Cardiac muscle cell (in vitro differentiated cells and primary cell): ENCODE measurements around the gene MARS1. TPM values are rescaled to one million over a fixed set of nuclear protein-coding genes. Genes with fewer than 3 reads are reported as not detected.

Experiments
- DNase-seq, 2 donors: peaks; one replicate each; pipeline versions ENCODE4 v3.0.0 to v3.0.0-alpha.2; 2010 to 2017; ENCODE audit warnings: low read depth in 1 of 2, low spot score in 1 of 2
- H3K27ac ChIP-seq: fragments of 200-600 bp; sonication (generic); 2 replicates; pipeline ENCODE4 v1.5.1; 2016
- H3K27me3 ChIP-seq: fragments of 200-600 bp; sonication (generic); 2 replicates; pipeline ENCODE4 v1.6.0; 2016; ENCODE audit warnings: control low read depth
- H3K36me3 ChIP-seq: fragments of 200-600 bp; sonication (generic); 2 replicates; pipeline ENCODE4 v1.5.1; 2016; ENCODE audit warnings: control low read depth
- H3K4me1 ChIP-seq: fragments of 200-600 bp; sonication (generic); 2 replicates; pipeline ENCODE4 v1.8.1; 2017; ENCODE audit warnings: low read depth, mild to moderate bottlenecking, mixed run types
- H3K4me3 ChIP-seq: fragments of 200-600 bp; sonication (generic); 2 replicates; pipeline ENCODE4 v1.5.1; 2016; ENCODE audit warnings: mild to moderate bottlenecking
- H3K9me3 ChIP-seq: fragments of 200-600 bp; sonication (generic); 2 replicates; pipeline ENCODE4 v1.5.1; 2017; ENCODE audit warnings: low read depth, mild to moderate bottlenecking, control low read depth
- polyA plus RNA-seq: library from polyadenylated mRNA; unstranded; fragments of >200 nt; fragmentation: Nextera tagmentation; extraction: Ambion mirVana; gene quantifications from 2 replicates; pipeline ENCODE4 v1.2.1, GENCODE V29; 2016
- total RNA-seq: library from RNA; depleted of rRNA; stranded (reverse); fragments of >200 nt; gene quantifications from 2 replicates; pipeline ENCODE4 v1.2.3, GENCODE V29; 2016
- TF ChIP-seq, protein P1 (sequence below): IDR thresholded peaks from 2 replicates; pipeline ENCODE4 v1.5.1; 2012; ENCODE audit warnings: low read depth, mild to moderate bottlenecking, low read length

MARS1 gene
- total and polyA plus RNA-seq, 2 experiments from 2014 or later: 76.7 to 190 TPM

- DNase-seq: peak in 1 of 2 donors; percentile 73
These were observed 28.0 kb upstream of the MARS1 start, which contains the start of gene GLI1 for GRCh38 chr12:57459750-57460467. TSS of gene GLI1 (plus strand) at chr12:57459785. CDS start at chr12:57463692, 3,907 bp downstream.

GRCh38 chr12:57460468-57460784 lies 27.4 kb upstream of the MARS1 start:
- peaks cover 7% of the 10 kb centered on the region for H3K27me3 ChIP-seq
- TF ChIP-seq, protein P1, sequence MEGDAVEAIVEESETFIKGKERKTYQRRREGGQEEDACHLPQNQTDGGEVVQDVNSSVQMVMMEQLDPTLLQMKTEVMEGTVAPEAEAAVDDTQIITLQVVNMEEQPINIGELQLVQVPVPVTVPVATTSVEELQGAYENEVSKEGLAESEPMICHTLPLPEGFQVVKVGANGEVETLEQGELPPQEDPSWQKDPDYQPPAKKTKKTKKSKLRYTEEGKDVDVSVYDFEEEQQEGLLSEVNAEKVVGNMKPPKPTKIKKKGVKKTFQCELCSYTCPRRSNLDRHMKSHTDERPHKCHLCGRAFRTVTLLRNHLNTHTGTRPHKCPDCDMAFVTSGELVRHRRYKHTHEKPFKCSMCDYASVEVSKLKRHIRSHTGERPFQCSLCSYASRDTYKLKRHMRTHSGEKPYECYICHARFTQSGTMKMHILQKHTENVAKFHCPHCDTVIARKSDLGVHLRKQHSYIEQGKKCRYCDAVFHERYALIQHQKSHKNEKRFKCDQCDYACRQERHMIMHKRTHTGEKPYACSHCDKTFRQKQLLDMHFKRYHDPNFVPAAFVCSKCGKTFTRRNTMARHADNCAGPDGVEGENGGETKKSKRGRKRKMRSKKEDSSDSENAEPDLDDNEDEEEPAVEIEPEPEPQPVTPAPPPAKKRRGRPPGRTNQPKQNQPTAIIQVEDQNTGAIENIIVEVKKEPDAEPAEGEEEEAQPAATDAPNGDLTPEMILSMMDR: no peak
- no peak for DNase-seq
- H3K36me3 ChIP-seq: no peaks in the 10 kb centered on the region
- H3K4me3 ChIP-seq: peak overlapping the region; percentile 43
- H3K9me3 ChIP-seq: no peaks in the 10 kb centered on the region
- H3K27ac ChIP-seq: no peak overlapping the region
- H3K4me1 ChIP-seq: peaks cover 7% of the 10 kb centered on the region

More at GRCh38 chr12:57459750-57460467, 28.0 kb upstream of the MARS1 start, which contains the start of gene GLI1:
- peaks cover 7% of the 10 kb centered on the region for H3K27me3 ChIP-seq
- H3K4me1 ChIP-seq: peaks cover 12% of the 10 kb centered on the region
- no peaks in the 10 kb centered on the region for H3K9me3 ChIP-seq
- TF ChIP-seq, protein P1: no peak
- no peaks in the 10 kb centered on the region for H3K36me3 ChIP-seq
- H3K4me3 ChIP-seq: peak within 1 kb of the TSS; percentile 43
- H3K27ac ChIP-seq: no peak within 1 kb of the TSS

GRCh38 chr12:57460841-57461275 lies 27.0 kb upstream of the MARS1 start:
- TF ChIP-seq, protein P1: no peak
- peak in 1 of 2 donors; percentile 59 for DNase-seq
- peaks cover 7% of the 10 kb centered on the region for H3K27me3 ChIP-seq
- no peak overlapping the region for H3K27ac ChIP-seq
- H3K4me1 ChIP-seq: peaks cover 4% of the 10 kb centered on the region
- peak overlapping the region; percentile 46 for H3K4me3 ChIP-seq
- no peaks in the 10 kb centered on the region for H3K36me3 ChIP-seq
- no peaks in the 10 kb centered on the region for H3K9me3 ChIP-seq

DNA sequence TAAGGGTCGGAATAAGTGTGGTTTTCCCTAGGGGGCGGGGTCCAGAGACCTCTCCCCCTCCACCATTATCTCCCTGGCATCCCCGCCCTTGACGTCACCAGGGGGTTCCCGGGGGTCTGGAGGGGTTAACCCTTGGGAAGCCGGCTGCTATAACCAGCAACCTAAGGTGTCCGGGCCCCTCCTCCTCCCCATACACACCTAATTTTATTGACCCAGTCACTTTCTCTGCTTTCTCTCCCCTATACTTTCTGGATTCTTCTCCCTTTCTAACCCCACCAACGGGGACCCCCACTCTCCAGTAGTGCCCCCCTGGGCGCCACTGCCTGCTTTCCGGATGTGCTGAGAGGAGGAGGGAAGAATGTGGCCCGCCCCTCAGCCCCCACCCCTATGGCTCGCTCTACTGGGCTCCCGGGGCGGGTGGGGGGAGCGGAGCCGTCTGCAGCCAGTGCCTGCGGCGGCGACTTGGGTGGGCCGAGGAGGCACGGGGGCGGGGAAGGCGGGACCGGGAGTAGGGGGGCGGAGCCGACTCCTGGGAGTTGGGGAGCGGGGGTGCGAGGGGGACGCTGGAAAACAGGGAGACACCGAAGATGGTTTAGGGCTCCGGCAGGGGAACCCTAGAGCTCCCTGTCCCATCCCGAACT lies 26.5 kb upstream of the MARS1 start:
- peaks cover 7% of the 10 kb centered on the region for H3K27me3 ChIP-seq
- peaks cover 4% of the 10 kb centered on the region for H3K4me1 ChIP-seq
- H3K36me3 ChIP-seq: no peaks in the 10 kb centered on the region
- peak overlapping the region; percentile 46 for H3K4me3 ChIP-seq
- peak; percentile 49 to 71 for DNase-seq
- no peaks in the 10 kb centered on the region for H3K9me3 ChIP-seq
- no peak overlapping the region for H3K27ac ChIP-seq
- TF ChIP-seq, protein P1: no peak

DNA sequence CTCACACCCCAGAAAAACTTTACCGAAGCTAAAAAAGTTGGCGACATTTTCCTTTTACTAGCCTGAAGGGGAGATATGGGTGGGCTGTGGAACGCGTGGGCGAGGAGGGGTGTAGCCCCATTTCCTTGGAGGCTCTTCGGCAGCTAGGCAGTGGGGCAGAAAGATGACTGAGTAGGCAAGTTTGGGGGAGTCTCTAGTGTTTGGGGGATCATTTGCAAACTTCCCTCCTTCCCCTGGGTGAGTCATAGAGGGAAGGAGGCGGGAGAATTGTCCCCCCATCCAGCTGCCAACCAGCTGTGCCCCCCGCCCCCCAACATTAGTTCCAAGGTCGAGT lies 26.0 kb upstream of the MARS1 start:
- Histone ChIP-seq H3K27ac (no peak overlapping the region), H3K4me1 (peaks cover 4% of the 10 kb centered on the region), H3K4me3 (peak overlapping the region; percentile 46), H3K9me3 (no peaks in the 10 kb centered on the region), H3K36me3 (no peaks in the 10 kb centered on the region), H3K27me3 (peaks cover 7% of the 10 kb centered on the region)
- DNase-seq: no peak
- TF ChIP-seq, protein P1: no peak
